HepG2 (cell line): ENCODE data around the gene DUT. TPM values are rescaled to one million over a fixed set of nuclear protein-coding genes. Genes with fewer than 3 reads are reported as not detected.

ENCODE experiments used
- ATF6 ChIP-seq: sonication (generic); formaldehyde crosslinking; conservative IDR thresholded peaks from 2 replicates; pipeline ENCODE4 v1.4.0; 2020; ENCODE audit warnings: missing genetic modification reagents
- CEBPZ ChIP-seq: IDR thresholded peaks from 2 replicates; pipeline ENCODE4 v1.6.1; 2012; ENCODE audit warnings: low read length, improper control_type of control experiment
- PHB2 ChIP-seq: fragments of 450-650 bp; IDR thresholded peaks from 2 replicates; pipeline ENCODE4 v1.6.1; 2018; ENCODE audit not compliant: partially characterized antibody
- PLSCR1 ChIP-seq: sonication (generic); formaldehyde crosslinking; IDR thresholded peaks from 2 replicates; pipeline ENCODE4 v1.5.0; 2020; ENCODE audit warnings: missing genetic modification reagents, mild to moderate bottlenecking, borderline replicate concordance
- RARA ChIP-seq: IDR thresholded peaks from 2 replicates; pipeline ENCODE4 v1.6.1; 2016; ENCODE audit warnings: missing genetic modification reagents, missing compliant biosample characterization
- SAP130 ChIP-seq: IDR thresholded peaks from 2 replicates; pipeline ENCODE4 v1.6.1; 2016; ENCODE audit warnings: low read depth
- TAF1 ChIP-seq: sonication (generic); formaldehyde crosslinking; IDR thresholded peaks from 2 replicates; pipeline ENCODE4 v1.4.0; 2020; ENCODE audit warnings: missing genetic modification reagents
- TCF7L2 ChIP-seq: IDR thresholded peaks from 2 replicates; pipeline ENCODE4 v1.6.1; 2011; ENCODE audit warnings: mild to moderate bottlenecking, low read depth, low read length, moderate library complexity
- TFE3 ChIP-seq: IDR thresholded peaks from 2 replicates; pipeline ENCODE4 v1.6.1; 2016
- TP53 ChIP-seq: sonication (generic); formaldehyde crosslinking; conservative IDR thresholded peaks from 2 replicates; pipeline ENCODE4 v1.4.0; 2020; ENCODE audit warnings: missing genetic modification reagents
- ZEB1 ChIP-seq: IDR thresholded peaks from 2 replicates; pipeline ENCODE4 v1.6.1; 2012; ENCODE audit warnings: mild to moderate bottlenecking, low read depth, inconsistent platforms; ENCODE audit not compliant: insufficient replicate concordance
- ZFP36 ChIP-seq: fragments of 150-350 bp; IDR thresholded peaks from 2 replicates; pipeline ENCODE4 v1.6.1; 2018; ENCODE audit warnings: borderline replicate concordance, low read length, low read depth; ENCODE audit not compliant: partially characterized antibody
- ZNF180 ChIP-seq: sonication (generic); formaldehyde crosslinking; IDR thresholded peaks from 2 replicates; pipeline ENCODE4 v1.4.0; 2020; ENCODE audit warnings: low read depth, missing genetic modification reagents, borderline replicate concordance
- ZNF24 ChIP-seq: fragments of 450-650 bp; IDR thresholded peaks from 2 replicates; pipeline ENCODE4 v1.6.1; 2017; ENCODE audit warnings: antibody characterized with exemption, mild to moderate bottlenecking
- ZNF543 ChIP-seq: sonication (generic); formaldehyde crosslinking; IDR thresholded peaks from 2 replicates; pipeline ENCODE4 v1.4.0; 2020; ENCODE audit warnings: mild to moderate bottlenecking, missing genetic modification reagents
- ZNF576 ChIP-seq: sonication (generic); formaldehyde crosslinking; IDR thresholded peaks from 2 replicates; pipeline ENCODE4 v1.4.0; 2020; ENCODE audit warnings: mild to moderate bottlenecking, missing genetic modification reagents
- ZNF639 ChIP-seq: conservative IDR thresholded peaks from 2 replicates; pipeline ENCODE4 v1.6.1; 2018; ENCODE audit warnings: missing genetic modification reagents
- ZNF746 ChIP-seq: sonication (generic); formaldehyde crosslinking; IDR thresholded peaks from 2 replicates; pipeline ENCODE4 v1.8.0; 2022; ENCODE audit warnings: mild to moderate bottlenecking, missing genetic modification reagents
- ZNF768 ChIP-seq: sonication (generic); formaldehyde crosslinking; IDR thresholded peaks from 2 replicates; pipeline ENCODE4 v1.4.0; 2020; ENCODE audit warnings: missing genetic modification reagents
- ZNF776 ChIP-seq: sonication (generic); formaldehyde crosslinking; IDR thresholded peaks from 2 replicates; pipeline ENCODE4 v1.4.0; 2020; ENCODE audit warnings: mild to moderate bottlenecking, missing genetic modification reagents
- polyA plus RNA-seq, 8 experiments: library from polyadenylated mRNA; depleted of rRNA in 3 of 8; stranded (reverse) in 7 of 8; unstranded in 1 of 8; fragments of >200 nt; fragmentation: Illumina TruSeq in 4 of 8; extraction: Trizol in 4 of 8; gene quantifications; 2 replicates each; pipeline versions ENCODE4 v1.2.1 to v1.2.3, GENCODE V29; 2011 to 2016; ENCODE audit warnings: low read depth in 4 of 8, missing spikeins in 1 of 8, mixed read lengths in 1 of 8; ENCODE audit not compliant: insufficient read depth in 1 of 8
- total RNA-seq, 5 experiments: library from RNA; depleted of rRNA; stranded (reverse); fragments of >200 nt; fragmentation: Illumina TruSeq; extraction: Trizol; gene quantifications; 2 replicates each; pipeline ENCODE4 v1.2.3, GENCODE V29; 2016; ENCODE audit warnings: low read depth in 1 of 5

The DUT gene
- total and polyA plus RNA-seq, 2 of the 13 experiments (the other 11 are each of a cell fraction or from before 2014, with no cell fraction given): 36.7 to 131 TPM

- no peak for TF ChIP-seq CEBPZ
- no peak for TF ChIP-seq ZNF24
- no peak for TF ChIP-seq ZNF576 (CRISPR knock-in tag)
- no peak for TF ChIP-seq ATF6 (CRISPR knock-in tag)
- no peak for TF ChIP-seq ZFP36
- no peak for TF ChIP-seq PLSCR1
- TF ChIP-seq RARA (CRISPR knock-in tag): no peak; the same call in 1 of the 2 replicates
- TF ChIP-seq TFE3: peak; percentile 46
- TF ChIP-seq TCF7L2: no peak
- no peak for TF ChIP-seq ZNF180 (CRISPR knock-in tag)
- TF ChIP-seq TP53: peak; percentile 75
- no peak for TF ChIP-seq ZNF746
- TF ChIP-seq SAP130 (CRISPR knock-in tag): peak; percentile 77
- TF ChIP-seq ZNF776 (CRISPR knock-in tag): peak; percentile 23; the same call in 1 of the 2 replicates
- TF ChIP-seq ZNF768 (CRISPR knock-in tag): peak; percentile 32; the same call in 1 of the 2 replicates
- TF ChIP-seq PHB2: no peak
- TF ChIP-seq TAF1 (CRISPR knock-in tag): peak; percentile 82
- TF ChIP-seq ZNF543 (CRISPR knock-in tag): peak; percentile 62
- no peak for TF ChIP-seq ZEB1
- peak; percentile 29; the same call in 1 of the 2 replicates for TF ChIP-seq ZNF639 (CRISPR knock-in tag)
Observed at GRCh38 chr15:48330855-48331795, at the start of gene DUT (continued).
